HG03460 (cell line): ENCODE results near the gene LCE2D.

Source experiments
- ATAC-seq: cut with Tn5 transposase; IDR thresholded peaks from one replicate; pipeline ENCODE4 v1.9.1; 2021; ENCODE audit not compliant: unreplicated experiment

LCE2D gene

DNA sequence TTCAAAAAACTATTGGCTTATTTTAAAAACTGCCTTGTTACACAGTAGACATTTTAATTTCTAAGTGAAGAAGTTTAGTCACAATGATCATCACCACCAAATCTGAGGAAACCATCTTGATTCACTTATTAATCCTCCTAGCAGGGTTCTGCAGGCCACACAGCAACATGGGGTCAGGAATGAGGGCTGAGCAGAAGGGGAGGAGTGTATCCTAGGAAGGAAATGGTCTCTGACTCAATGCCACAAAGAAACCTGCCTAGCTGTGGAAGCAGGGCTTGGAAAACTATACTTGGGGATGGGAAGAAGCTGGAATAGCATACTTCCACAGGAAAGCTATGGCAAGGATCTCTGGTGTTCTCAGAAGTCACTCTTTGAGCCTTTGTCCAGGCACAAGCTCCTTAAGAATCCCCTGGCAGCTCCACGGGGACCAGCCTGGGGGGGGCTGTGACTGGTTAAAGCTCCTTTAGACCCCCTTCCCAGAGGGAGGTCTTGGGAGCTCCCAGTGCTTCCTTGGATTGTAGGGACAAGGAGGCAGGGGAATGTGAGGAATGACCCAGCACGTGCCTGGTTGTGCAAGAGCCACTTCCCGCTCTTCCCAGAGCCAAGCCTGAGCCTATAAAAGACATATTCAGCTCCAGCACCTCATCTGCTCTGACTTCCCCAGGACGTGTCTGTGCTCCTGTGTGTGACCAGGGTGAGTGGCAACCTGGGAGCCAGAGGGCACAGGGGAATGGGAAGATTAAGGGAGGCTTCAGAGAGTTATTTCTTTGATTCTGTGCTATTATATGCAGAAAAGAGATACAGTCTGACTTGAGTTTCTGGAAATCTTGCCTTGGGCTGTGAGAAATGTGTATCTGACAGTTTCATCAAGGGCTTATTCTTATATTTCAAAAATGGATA, 34.8 kb downstream of the LCE2D start, which contains the start of gene LCE2A:
TSS of gene LCE2A (plus strand) at position 645 of the 900 bp plus-strand sequence. CDS start 557 bp downstream, outside the sequence.
- no peak for ATAC-seq

GRCh38 chr1:152699746-152700145, 36.6 kb downstream of the LCE2D start:
- ATAC-seq: no peak

- ATAC-seq: no peak
Observed at GRCh38 chr1:152707860-152708259, 44.7 kb downstream of the LCE2D start, which contains the start of gene LCE4A. LCE4A (plus strand) TSS chr1:152708160; CDS start chr1:152709076, 916 bp downstream.
